ENCODE results near the gene MYO3B. TPM values are rescaled to one million over a fixed set of nuclear protein-coding genes. Genes with fewer than 3 reads are reported as not detected.

The MYO3B gene
- total RNA-seq, 1 donor from 2014 or later = not detected

DNA sequence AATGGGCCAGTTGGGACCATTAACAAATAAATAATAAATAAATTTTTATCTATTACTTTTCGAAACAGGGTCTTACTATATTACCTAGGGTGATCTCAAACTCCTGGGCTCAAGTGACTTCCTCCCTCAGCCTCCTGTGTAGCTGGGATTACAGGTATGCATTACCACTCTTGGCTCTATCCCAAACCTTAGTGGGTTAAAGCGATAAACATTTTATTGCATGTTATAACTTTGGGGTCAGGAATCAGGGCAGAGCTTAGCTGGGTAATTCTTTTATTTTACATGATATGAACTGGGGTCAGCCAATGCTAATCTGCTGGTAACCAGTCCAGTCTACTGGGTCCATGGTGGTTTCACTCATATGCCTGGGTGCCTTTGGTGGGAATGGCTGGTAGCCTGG is 127.8 kb downstream of the MYO3B start:
- H3K36me3 Mint-ChIP-seq (ENCODE audit: insufficient read depth) = no peaks in the 10 kb centered on the region
- H3K27me3 Mint-ChIP-seq = no peaks in the 10 kb centered on the region
- H3K4me3 Mint-ChIP-seq (ENCODE audit: low read depth) = no peak overlapping the region
- no peaks in the 10 kb centered on the region for H3K9me3 Mint-ChIP-seq (ENCODE audit: low read depth)
- TF ChIP-seq CTCF (IDR thresholded peaks at IDR 0.05; ENCODE audit: unreplicated experiment) = no peak
- H3K27ac Mint-ChIP-seq = no peak overlapping the region
- DNase-seq (ENCODE audit: low spot score, unreplicated experiment) = no peak
- H3K4me1 Mint-ChIP-seq (ENCODE audit: low read depth) = peaks cover 7% of the 10 kb centered on the region

DNA sequence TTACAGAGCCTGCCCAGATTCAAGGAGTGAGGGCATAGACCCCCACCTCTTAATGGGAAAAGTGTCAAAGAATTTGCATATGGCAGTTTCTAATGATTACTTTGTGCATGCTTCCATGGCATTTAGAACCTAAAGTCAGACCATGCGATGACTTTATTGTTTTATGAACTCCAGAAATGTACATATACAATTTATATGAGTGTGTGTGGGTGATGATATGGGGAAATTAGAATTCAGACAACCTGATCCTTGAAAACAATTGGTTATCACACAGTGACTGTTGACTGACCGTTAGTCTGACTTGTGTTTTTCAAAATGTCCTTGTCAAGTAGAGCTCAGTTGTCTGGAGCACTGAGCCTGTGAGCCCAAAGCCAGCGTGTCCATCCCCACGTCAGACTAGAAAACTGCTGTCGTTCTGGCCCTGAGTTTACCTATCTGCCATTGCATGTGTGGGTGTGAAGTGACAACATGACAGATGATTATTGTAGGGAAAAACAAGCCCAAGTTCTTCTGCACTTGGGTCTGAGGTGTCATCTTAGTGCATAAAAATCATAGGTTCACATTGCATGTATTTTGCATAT is 128.4 kb downstream of the MYO3B start:
- H3K4me3 Mint-ChIP-seq (ENCODE audit: low read depth) = no peak overlapping the region
- no peak for TF ChIP-seq CTCF (IDR thresholded peaks at IDR 0.05; ENCODE audit: unreplicated experiment)
- no peak for DNase-seq (ENCODE audit: low spot score, unreplicated experiment)
- no peak overlapping the region for H3K27ac Mint-ChIP-seq
- H3K27me3 Mint-ChIP-seq = no peaks in the 10 kb centered on the region
- H3K4me1 Mint-ChIP-seq (ENCODE audit: low read depth) = peaks cover 7% of the 10 kb centered on the region
- H3K9me3 Mint-ChIP-seq (ENCODE audit: low read depth) = no peaks in the 10 kb centered on the region
- H3K36me3 Mint-ChIP-seq (ENCODE audit: insufficient read depth) = no peaks in the 10 kb centered on the region

DNA sequence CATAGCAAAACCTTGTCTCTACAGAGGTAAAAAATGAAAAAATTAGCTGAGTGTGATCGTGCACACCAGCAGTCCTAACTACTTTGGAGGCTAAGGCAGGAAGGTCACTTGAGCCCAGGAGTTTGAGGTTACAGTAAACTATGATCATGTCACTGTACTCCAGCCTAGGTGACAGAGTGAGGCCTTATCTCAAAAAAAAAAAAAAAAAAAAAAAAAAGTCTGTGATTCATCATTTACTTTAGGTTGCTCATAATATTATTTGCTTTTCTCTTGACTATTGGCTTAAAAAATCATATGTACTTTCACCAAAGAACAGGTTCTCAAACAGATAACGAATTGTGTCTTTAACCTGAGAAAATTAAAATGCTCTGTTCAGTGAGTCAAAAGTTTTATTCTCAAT is 129.1 kb downstream of the MYO3B start:
- H3K9me3 Mint-ChIP-seq (ENCODE audit: low read depth) = no peaks in the 10 kb centered on the region
- DNase-seq (ENCODE audit: low spot score, unreplicated experiment) = no peak
- TF ChIP-seq CTCF (IDR thresholded peaks at IDR 0.05; ENCODE audit: unreplicated experiment) = no peak
- no peak overlapping the region for H3K4me3 Mint-ChIP-seq (ENCODE audit: low read depth)
- peaks cover 7% of the 10 kb centered on the region for H3K4me1 Mint-ChIP-seq (ENCODE audit: low read depth)
- H3K27ac Mint-ChIP-seq = no peak overlapping the region
- H3K36me3 Mint-ChIP-seq (ENCODE audit: insufficient read depth) = no peaks in the 10 kb centered on the region
- no peaks in the 10 kb centered on the region for H3K27me3 Mint-ChIP-seq

- DNase-seq (ENCODE audit: low spot score, unreplicated experiment) = no peak
- Mint-ChIP-seq H3K4me1 (ENCODE audit: low read depth) (peaks cover 9% of the 10 kb centered on the region), H3K27ac (no peak overlapping the region), H3K36me3 (ENCODE audit: insufficient read depth) (no peaks in the 10 kb centered on the region), H3K27me3 (no peaks in the 10 kb centered on the region), H3K4me3 (ENCODE audit: low read depth) (no peak overlapping the region), H3K9me3 (ENCODE audit: low read depth) (no peaks in the 10 kb centered on the region)
- TF ChIP-seq CTCF (IDR thresholded peaks at IDR 0.05; ENCODE audit: unreplicated experiment) = no peak
These were observed 129.8 kb downstream of the MYO3B start for GRCh38 chr2:170307555-170308351.

- peaks cover 10% of the 10 kb centered on the region for H3K4me1 Mint-ChIP-seq (ENCODE audit: low read depth)
These were observed 133.0 kb downstream of the MYO3B start for GRCh38 chr2:170310876-170311502.

More at GRCh38 chr2:170310876-170311502, 133.0 kb downstream of the MYO3B start:
- no peak for TF ChIP-seq CTCF (IDR thresholded peaks at IDR 0.05; ENCODE audit: unreplicated experiment)
- H3K9me3 Mint-ChIP-seq (ENCODE audit: low read depth) = no peaks in the 10 kb centered on the region
- H3K27me3 Mint-ChIP-seq = peaks cover 4% of the 10 kb centered on the region
- H3K27ac Mint-ChIP-seq = no peak overlapping the region
- no peak for DNase-seq (ENCODE audit: low spot score, unreplicated experiment)
- H3K36me3 Mint-ChIP-seq (ENCODE audit: insufficient read depth) = no peaks in the 10 kb centered on the region
- no peak overlapping the region for H3K4me3 Mint-ChIP-seq (ENCODE audit: low read depth)

Data from progenitor cell of endocrine pancreas (in vitro differentiated cells).